HG02981 (cell line): ENCODE data around the gene OR10H1.
"Not testable (repeated sequence)": the region's sequence is repeated elsewhere in the genome, so short reads cannot be mapped to it uniquely, and the experiment has no call there.

Experiments used
- ATAC-seq: cut with Tn5 transposase; IDR thresholded peaks from one replicate; pipeline ENCODE4 v1.9.1; 2021; ENCODE audit warnings: mild to moderate bottlenecking, moderate library complexity; ENCODE audit not compliant: unreplicated experiment

OR10H1 gene

GRCh38 chr19:15775249-15775648 lies 40.2 kb downstream of the OR10H1 start:
- no peak for ATAC-seq

GRCh38 chr19:15774159-15774558 lies 41.3 kb downstream of the OR10H1 start:
- ATAC-seq: not testable (repeated sequence)

GRCh38 chr19:15769586-15769985 lies 45.9 kb downstream of the OR10H1 start:
- ATAC-seq: no peak

GRCh38 chr19:15759962-15760565 lies 55.4 kb downstream of the OR10H1 start:
- no peak for ATAC-seq

- no peak for ATAC-seq
Measured at GRCh38 chr19:15758379-15758778, 57.1 kb downstream of the OR10H1 start.
